GM23338 (cell line): ENCODE data around the gene CTDNEP1. TPM values are rescaled to one million over a fixed set of nuclear protein-coding genes. Genes with fewer than 3 reads are reported as not detected.

ENCODE experiments used
- ATAC-seq: fragments of 200-7000 bp; cut with Tn5 transposase; 3 replicates; pipeline ENCODE4 v1.9.1; 2020
- DNase-seq: peaks from one replicate; pipeline ENCODE4 v3.0.0-alpha.2; 2015; ENCODE audit warnings: low spot score
- H2AFZ ChIP-seq: fragments of 200-600 bp; sonication (generic); 2 replicates; pipeline ENCODE4 v1.8.0; 2016; ENCODE audit warnings: antibody characterized with exemption, mild to moderate bottlenecking, moderate library complexity
- H3F3A ChIP-seq: fragments of 200-600 bp; sonication (generic); replicated peaks from 2 replicates; pipeline ENCODE4 v1.8.0; 2017; ENCODE audit warnings: antibody characterized with exemption, mixed run types, low read depth
- H3K27ac ChIP-seq: fragments of 200-600 bp; sonication (generic); 2 replicates; pipeline ENCODE4 v1.6.1; 2016; ENCODE audit warnings: low read depth
- H3K27me3 ChIP-seq: fragments of 200-600 bp; sonication (generic); 2 replicates; pipeline ENCODE4 v1.8.0; 2016; ENCODE audit warnings: mild to moderate bottlenecking, mixed run types, moderate library complexity; ENCODE audit not compliant: insufficient read depth
- H3K36me3 ChIP-seq: fragments of 200-600 bp; sonication (generic); 2 replicates; pipeline ENCODE4 v1.8.0; 2016; ENCODE audit warnings: mild to moderate bottlenecking; ENCODE audit not compliant: insufficient read depth
- H3K4me1 ChIP-seq: fragments of 200-600 bp; sonication (generic); 2 replicates; pipeline ENCODE4 v1.8.0; 2016; ENCODE audit warnings: mild to moderate bottlenecking, moderate library complexity; ENCODE audit not compliant: insufficient read depth
- H3K4me2 ChIP-seq: fragments of 200-600 bp; sonication (generic); 2 replicates; pipeline ENCODE4 v1.7.1; 2017; ENCODE audit warnings: mixed run types
- H3K4me3 ChIP-seq: fragments of 200-600 bp; sonication (generic); 2 replicates; pipeline ENCODE4 v1.6.1; 2016; ENCODE audit warnings: mixed run types
- H3K79me2 ChIP-seq: fragments of 200-600 bp; sonication (generic); replicated peaks from 2 replicates; pipeline ENCODE4 v1.8.0; 2017; ENCODE audit warnings: mild to moderate bottlenecking; ENCODE audit not compliant: insufficient read depth
- H3K9me2 ChIP-seq: fragments of 200-600 bp; sonication (generic); 2 replicates; pipeline ENCODE4 v1.8.0; 2017; ENCODE audit not compliant: insufficient read depth
- H4K20me1 ChIP-seq: fragments of 200-600 bp; sonication (generic); replicated peaks from 2 replicates; pipeline ENCODE4 v1.8.0; 2017; ENCODE audit warnings: mild to moderate bottlenecking; ENCODE audit not compliant: insufficient read depth
- H3K27ac Mint-ChIP-seq: 2 replicates; pipeline ENCODE4 v1.8.0; 2020; ENCODE audit warnings: inconsistent platforms, mild to moderate bottlenecking, moderate library complexity, mixed read lengths
- H3K27me3 Mint-ChIP-seq: 3 replicates; pipeline ENCODE4 v1.8.0; 2022; ENCODE audit warnings: low read depth, mild to moderate bottlenecking, moderate library complexity, mixed read lengths, inconsistent platforms; ENCODE audit not compliant: insufficient read depth, poor library complexity
- H3K36me3 Mint-ChIP-seq: 3 replicates; pipeline ENCODE4 v1.8.0; 2021; ENCODE audit warnings: low read depth, mild to moderate bottlenecking, inconsistent platforms, moderate library complexity, mixed read lengths
- H3K4me1 Mint-ChIP-seq: 3 replicates; pipeline ENCODE4 v1.8.0; 2020; ENCODE audit warnings: mild to moderate bottlenecking, inconsistent platforms, mixed read lengths
- H3K4me3 Mint-ChIP-seq: 3 replicates; pipeline ENCODE4 v1.8.0; 2021; ENCODE audit warnings: moderate library complexity, mild to moderate bottlenecking, inconsistent platforms, mixed read lengths
- H3K9me3 Mint-ChIP-seq: 3 replicates; pipeline ENCODE4 v1.8.0; 2020; ENCODE audit warnings: moderate library complexity, mild to moderate bottlenecking, inconsistent platforms, mixed read lengths
- CREB1 ChIP-seq: fragments of 250-450 bp; sonication (Bioruptor Pico); IDR thresholded peaks from 2 replicates; pipeline ENCODE4 v1.5.0; 2020; ENCODE audit warnings: low read depth, mild to moderate bottlenecking, moderate library complexity
- EZH2phosphoT487 ChIP-seq: fragments of 200-600 bp; sonication (generic); IDR thresholded peaks from one replicate; pipeline ENCODE4 v1.8.1; 2018; ENCODE audit warnings: antibody characterized with exemption; ENCODE audit not compliant: unreplicated experiment
- JUNB ChIP-seq: IDR thresholded peaks from one replicate; pipeline ENCODE4 v1.6.1; 2016; ENCODE audit warnings: antibody characterized with exemption; ENCODE audit not compliant: unreplicated experiment
- STAT1 ChIP-seq: IDR thresholded peaks from one replicate; pipeline ENCODE4 v1.6.1; 2016; ENCODE audit warnings: antibody characterized with exemption; ENCODE audit not compliant: unreplicated experiment
- polyA plus RNA-seq: library from polyadenylated mRNA; unstranded; fragments of >200 nt; fragmentation: Nextera tagmentation; extraction: Ambion mirVana; gene quantifications from 2 replicates; pipeline ENCODE4 v1.2.1, GENCODE V29; 2016
- total RNA-seq: library from RNA; depleted of rRNA; stranded (reverse); fragments of >200 nt; shearing (Covaris generic); gene quantifications from 2 replicates; pipeline ENCODE4 v1.2.3, GENCODE V29; 2014
- TF ChIP-seq, protein P1 (sequence below), 2 experiments: fragments of 200-600 bp in 1 of 2; sonication (generic) in 1 of 2; conservative IDR thresholded peaks; 2 replicates each; pipeline versions ENCODE4 v1.5.1 to v1.6.1; 2016 to 2017; ENCODE audit warnings: antibody characterized with exemption in 2 of 2, low read depth in 2 of 2, mild to moderate bottlenecking in 2 of 2, moderate library complexity in 1 of 2
- TF ChIP-seq, protein P2 (sequence below): IDR thresholded peaks from 2 replicates; pipeline ENCODE4 v1.6.1; 2016; ENCODE audit warnings: antibody characterized with exemption
- TF ChIP-seq, protein P3 (sequence below): fragments of 250-450 bp; sonication (Bioruptor Pico); IDR thresholded peaks from 2 replicates; pipeline ENCODE4 v1.5.0; 2020; ENCODE audit warnings: mild to moderate bottlenecking, moderate library complexity
- TF ChIP-seq, protein P4 (sequence below): IDR thresholded peaks from one replicate; pipeline ENCODE4 v1.6.1; 2018; ENCODE audit warnings: antibody characterized with exemption; ENCODE audit not compliant: unreplicated experiment

The CTDNEP1 gene
- total and polyA plus RNA-seq, 2 experiments from 2014 or later = 48.1 to 93.4 TPM

DNA sequence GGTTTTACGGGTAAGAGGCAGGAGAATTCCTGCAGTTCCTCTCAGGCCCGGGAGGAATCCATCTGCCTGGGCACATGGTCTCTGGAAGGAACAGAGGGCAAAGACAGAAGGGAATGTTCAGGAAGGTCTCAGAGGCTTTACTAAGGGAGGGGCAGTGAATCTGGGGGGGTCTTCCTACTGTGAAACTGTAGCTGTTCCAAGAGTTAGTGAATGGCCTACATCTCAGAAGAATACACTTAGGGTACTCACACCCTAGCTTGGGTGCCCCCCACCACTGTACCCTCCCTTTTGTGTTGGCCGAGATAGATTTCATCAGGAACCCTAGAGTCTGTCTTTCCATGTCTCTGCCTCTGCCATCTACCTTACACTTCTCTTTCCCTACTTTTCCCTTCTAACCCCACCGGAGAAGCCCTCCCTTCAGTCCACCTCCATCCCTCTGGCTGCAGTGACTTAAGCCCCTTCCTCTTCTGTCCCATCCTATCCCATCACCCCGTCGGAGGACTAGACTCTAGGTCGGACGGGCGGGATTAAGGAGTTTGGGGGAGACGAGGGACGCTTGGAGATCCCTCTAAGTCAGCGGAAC is 32.2 kb downstream of the CTDNEP1 start:
- Histone ChIP-seq H3K4me2 (peak overlapping the region; percentile 92), H3K79me2 (peaks cover 12% of the 10 kb centered on the region), H3K27ac (no peak overlapping the region), H3K27me3 (no peaks in the 10 kb centered on the region), H3K4me1 (peaks cover 44% of the 10 kb centered on the region), H3F3A (peaks cover 23% of the 10 kb centered on the region), H4K20me1 (peaks cover 22% of the 10 kb centered on the region), H3K9me2 (no peaks in the 10 kb centered on the region), H3K36me3 (peaks cover 8% of the 10 kb centered on the region; the same call in 1 of the 2 replicates), H3K4me3 (peak overlapping the region; percentile 83), H2AFZ (peak overlapping the region; percentile 90; the same call in 1 of the 2 replicates)
- TF ChIP-seq CREB1 (CRISPR knock-in tag) (no peak), STAT1 (no peak), EZH2phosphoT487 (no peak), JUNB (no peak)
- TF ChIP-seq, protein P1, sequence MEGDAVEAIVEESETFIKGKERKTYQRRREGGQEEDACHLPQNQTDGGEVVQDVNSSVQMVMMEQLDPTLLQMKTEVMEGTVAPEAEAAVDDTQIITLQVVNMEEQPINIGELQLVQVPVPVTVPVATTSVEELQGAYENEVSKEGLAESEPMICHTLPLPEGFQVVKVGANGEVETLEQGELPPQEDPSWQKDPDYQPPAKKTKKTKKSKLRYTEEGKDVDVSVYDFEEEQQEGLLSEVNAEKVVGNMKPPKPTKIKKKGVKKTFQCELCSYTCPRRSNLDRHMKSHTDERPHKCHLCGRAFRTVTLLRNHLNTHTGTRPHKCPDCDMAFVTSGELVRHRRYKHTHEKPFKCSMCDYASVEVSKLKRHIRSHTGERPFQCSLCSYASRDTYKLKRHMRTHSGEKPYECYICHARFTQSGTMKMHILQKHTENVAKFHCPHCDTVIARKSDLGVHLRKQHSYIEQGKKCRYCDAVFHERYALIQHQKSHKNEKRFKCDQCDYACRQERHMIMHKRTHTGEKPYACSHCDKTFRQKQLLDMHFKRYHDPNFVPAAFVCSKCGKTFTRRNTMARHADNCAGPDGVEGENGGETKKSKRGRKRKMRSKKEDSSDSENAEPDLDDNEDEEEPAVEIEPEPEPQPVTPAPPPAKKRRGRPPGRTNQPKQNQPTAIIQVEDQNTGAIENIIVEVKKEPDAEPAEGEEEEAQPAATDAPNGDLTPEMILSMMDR (conservative IDR thresholded peaks at IDR 0.05; ENCODE audit: low read depth in 2 of 2) = no peak
- TF ChIP-seq, protein P2, sequence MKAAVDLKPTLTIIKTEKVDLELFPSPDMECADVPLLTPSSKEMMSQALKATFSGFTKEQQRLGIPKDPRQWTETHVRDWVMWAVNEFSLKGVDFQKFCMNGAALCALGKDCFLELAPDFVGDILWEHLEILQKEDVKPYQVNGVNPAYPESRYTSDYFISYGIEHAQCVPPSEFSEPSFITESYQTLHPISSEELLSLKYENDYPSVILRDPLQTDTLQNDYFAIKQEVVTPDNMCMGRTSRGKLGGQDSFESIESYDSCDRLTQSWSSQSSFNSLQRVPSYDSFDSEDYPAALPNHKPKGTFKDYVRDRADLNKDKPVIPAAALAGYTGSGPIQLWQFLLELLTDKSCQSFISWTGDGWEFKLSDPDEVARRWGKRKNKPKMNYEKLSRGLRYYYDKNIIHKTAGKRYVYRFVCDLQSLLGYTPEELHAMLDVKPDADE = no peak
- TF ChIP-seq, protein P3, sequence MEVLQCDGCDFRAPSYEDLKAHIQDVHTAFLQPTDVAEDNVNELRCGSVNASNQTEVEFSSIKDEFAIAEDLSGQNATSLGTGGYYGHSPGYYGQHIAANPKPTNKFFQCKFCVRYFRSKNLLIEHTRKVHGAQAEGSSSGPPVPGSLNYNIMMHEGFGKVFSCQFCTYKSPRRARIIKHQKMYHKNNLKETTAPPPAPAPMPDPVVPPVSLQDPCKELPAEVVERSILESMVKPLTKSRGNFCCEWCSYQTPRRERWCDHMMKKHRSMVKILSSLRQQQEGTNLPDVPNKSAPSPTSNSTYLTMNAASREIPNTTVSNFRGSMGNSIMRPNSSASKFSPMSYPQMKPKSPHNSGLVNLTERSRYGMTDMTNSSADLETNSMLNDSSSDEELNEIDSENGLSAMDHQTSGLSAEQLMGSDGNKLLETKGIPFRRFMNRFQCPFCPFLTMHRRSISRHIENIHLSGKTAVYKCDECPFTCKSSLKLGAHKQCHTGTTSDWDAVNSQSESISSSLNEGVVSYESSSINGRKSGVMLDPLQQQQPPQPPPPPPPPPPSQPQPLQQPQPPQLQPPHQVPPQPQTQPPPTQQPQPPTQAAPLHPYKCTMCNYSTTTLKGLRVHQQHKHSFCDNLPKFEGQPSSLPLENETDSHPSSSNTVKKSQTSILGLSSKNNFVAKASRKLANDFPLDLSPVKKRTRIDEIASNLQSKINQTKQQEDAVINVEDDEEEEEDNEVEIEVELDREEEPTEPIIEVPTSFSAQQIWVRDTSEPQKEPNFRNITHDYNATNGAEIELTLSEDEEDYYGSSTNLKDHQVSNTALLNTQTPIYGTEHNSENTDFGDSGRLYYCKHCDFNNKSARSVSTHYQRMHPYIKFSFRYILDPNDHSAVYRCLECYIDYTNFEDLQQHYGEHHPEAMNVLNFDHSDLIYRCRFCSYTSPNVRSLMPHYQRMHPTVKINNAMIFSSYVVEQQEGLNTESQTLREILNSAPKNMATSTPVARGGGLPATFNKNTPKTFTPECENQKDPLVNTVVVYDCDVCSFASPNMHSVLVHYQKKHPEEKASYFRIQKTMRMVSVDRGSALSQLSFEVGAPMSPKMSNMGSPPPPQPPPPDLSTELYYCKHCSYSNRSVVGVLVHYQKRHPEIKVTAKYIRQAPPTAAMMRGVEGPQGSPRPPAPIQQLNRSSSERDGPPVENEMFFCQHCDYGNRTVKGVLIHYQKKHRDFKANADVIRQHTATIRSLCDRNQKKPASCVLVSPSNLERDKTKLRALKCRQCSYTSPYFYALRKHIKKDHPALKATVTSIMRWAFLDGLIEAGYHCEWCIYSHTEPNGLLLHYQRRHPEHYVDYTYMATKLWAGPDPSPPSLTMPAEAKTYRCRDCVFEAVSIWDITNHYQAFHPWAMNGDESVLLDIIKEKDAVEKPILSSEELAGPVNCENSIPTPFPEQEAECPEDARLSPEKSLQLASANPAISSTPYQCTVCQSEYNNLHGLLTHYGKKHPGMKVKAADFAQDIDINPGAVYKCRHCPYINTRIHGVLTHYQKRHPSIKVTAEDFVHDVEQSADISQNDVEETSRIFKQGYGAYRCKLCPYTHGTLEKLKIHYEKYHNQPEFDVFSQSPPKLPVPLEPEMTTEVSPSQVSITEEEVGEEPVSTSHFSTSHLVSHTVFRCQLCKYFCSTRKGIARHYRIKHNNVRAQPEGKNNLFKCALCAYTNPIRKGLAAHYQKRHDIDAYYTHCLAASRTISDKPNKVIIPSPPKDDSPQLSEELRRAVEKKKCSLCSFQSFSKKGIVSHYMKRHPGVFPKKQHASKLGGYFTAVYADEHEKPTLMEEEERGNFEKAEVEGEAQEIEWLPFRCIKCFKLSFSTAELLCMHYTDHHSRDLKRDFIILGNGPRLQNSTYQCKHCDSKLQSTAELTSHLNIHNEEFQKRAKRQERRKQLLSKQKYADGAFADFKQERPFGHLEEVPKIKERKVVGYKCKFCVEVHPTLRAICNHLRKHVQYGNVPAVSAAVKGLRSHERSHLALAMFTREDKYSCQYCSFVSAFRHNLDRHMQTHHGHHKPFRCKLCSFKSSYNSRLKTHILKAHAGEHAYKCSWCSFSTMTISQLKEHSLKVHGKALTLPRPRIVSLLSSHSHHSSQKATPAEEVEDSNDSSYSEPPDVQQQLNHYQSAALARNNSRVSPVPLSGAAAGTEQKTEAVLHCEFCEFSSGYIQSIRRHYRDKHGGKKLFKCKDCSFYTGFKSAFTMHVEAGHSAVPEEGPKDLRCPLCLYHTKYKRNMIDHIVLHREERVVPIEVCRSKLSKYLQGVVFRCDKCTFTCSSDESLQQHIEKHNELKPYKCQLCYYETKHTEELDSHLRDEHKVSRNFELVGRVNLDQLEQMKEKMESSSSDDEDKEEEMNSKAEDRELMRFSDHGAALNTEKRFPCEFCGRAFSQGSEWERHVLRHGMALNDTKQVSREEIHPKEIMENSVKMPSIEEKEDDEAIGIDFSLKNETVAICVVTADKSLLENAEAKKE = no peak
- TF ChIP-seq, protein P4, sequence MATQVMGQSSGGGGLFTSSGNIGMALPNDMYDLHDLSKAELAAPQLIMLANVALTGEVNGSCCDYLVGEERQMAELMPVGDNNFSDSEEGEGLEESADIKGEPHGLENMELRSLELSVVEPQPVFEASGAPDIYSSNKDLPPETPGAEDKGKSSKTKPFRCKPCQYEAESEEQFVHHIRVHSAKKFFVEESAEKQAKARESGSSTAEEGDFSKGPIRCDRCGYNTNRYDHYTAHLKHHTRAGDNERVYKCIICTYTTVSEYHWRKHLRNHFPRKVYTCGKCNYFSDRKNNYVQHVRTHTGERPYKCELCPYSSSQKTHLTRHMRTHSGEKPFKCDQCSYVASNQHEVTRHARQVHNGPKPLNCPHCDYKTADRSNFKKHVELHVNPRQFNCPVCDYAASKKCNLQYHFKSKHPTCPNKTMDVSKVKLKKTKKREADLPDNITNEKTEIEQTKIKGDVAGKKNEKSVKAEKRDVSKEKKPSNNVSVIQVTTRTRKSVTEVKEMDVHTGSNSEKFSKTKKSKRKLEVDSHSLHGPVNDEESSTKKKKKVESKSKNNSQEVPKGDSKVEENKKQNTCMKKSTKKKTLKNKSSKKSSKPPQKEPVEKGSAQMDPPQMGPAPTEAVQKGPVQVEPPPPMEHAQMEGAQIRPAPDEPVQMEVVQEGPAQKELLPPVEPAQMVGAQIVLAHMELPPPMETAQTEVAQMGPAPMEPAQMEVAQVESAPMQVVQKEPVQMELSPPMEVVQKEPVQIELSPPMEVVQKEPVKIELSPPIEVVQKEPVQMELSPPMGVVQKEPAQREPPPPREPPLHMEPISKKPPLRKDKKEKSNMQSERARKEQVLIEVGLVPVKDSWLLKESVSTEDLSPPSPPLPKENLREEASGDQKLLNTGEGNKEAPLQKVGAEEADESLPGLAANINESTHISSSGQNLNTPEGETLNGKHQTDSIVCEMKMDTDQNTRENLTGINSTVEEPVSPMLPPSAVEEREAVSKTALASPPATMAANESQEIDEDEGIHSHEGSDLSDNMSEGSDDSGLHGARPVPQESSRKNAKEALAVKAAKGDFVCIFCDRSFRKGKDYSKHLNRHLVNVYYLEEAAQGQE = no peak
- Mint-ChIP-seq H3K4me3 (peak overlapping the region; percentile 91), H3K36me3 (peaks cover 39% of the 10 kb centered on the region), H3K9me3 (no peaks in the 10 kb centered on the region; the same call in 1 of the 3 replicates), H3K27ac (peak overlapping the region; percentile 82), H3K4me1 (peaks cover 49% of the 10 kb centered on the region), H3K27me3 (peaks cover 49% of the 10 kb centered on the region)
- no peak for DNase-seq
- ATAC-seq = no peak
